ENCODE measurements around the gene TOX2. TPM values are rescaled to one million over a fixed set of nuclear protein-coding genes. Genes with fewer than 3 reads are reported as not detected.

TOX2 gene
- total RNA-seq, 1 experiment from 2014 or later, result 0.18 TPM

- no peak for DNase-seq (ENCODE audit: low spot score)
Measured at GRCh38 chr20:43955750-43956191, 41.1 kb downstream of the TOX2 start.

- DNase-seq (ENCODE audit: low spot score), result no peak
Measured at GRCh38 chr20:43957392-43957791, 42.7 kb downstream of the TOX2 start.

GRCh38 chr20:43958626-43959025 lies 44.0 kb downstream of the TOX2 start:
- DNase-seq (ENCODE audit: low spot score), result no peak

GRCh38 chr20:43959079-43959919 lies 44.6 kb downstream of the TOX2 start:
- no peak for DNase-seq (ENCODE audit: low spot score)

GRCh38 chr20:43959920-43960227 lies 45.2 kb downstream of the TOX2 start:
- no peak for DNase-seq (ENCODE audit: low spot score)

- no peak for DNase-seq (ENCODE audit: low spot score)
Measured at GRCh38 chr20:43960231-43960630, 45.6 kb downstream of the TOX2 start.

- no peak for DNase-seq (ENCODE audit: low spot score)
Measured at GRCh38 chr20:43961116-43961515, 46.5 kb downstream of the TOX2 start.

GRCh38 chr20:43961541-43962471 lies 47.2 kb downstream of the TOX2 start:
- no peak for DNase-seq (ENCODE audit: low spot score)

GRCh38 chr20:43962530-43962929 lies 47.9 kb downstream of the TOX2 start:
- no peak for DNase-seq (ENCODE audit: low spot score)

GRCh38 chr20:43963233-43963632 lies 48.6 kb downstream of the TOX2 start:
- no peak for DNase-seq (ENCODE audit: low spot score)

- no peak for DNase-seq (ENCODE audit: low spot score)
Measured at GRCh38 chr20:43963872-43964791, 49.5 kb downstream of the TOX2 start.

GRCh38 chr20:43968341-43969000 lies 53.8 kb downstream of the TOX2 start:
- no peak for DNase-seq (ENCODE audit: low spot score)

GRCh38 chr20:43969028-43969447 lies 54.4 kb downstream of the TOX2 start:
- DNase-seq (ENCODE audit: low spot score), result no peak

GRCh38 chr20:43969501-43970182 lies 55.0 kb downstream of the TOX2 start:
- no peak for DNase-seq (ENCODE audit: low spot score)

GRCh38 chr20:43971267-43971666 lies 56.6 kb downstream of the TOX2 start:
- no peak for DNase-seq (ENCODE audit: low spot score)

GRCh38 chr20:43972051-43972450 lies 57.4 kb downstream of the TOX2 start:
- DNase-seq (ENCODE audit: low spot score), result no peak

GRCh38 chr20:43972692-43973091 lies 58.0 kb downstream of the TOX2 start:
- no peak for DNase-seq (ENCODE audit: low spot score)

GRCh38 chr20:43973231-43973630 lies 58.6 kb downstream of the TOX2 start:
- DNase-seq (ENCODE audit: low spot score), result no peak

- DNase-seq (ENCODE audit: low spot score), result no peak
Measured at GRCh38 chr20:43973671-43974450, 59.2 kb downstream of the TOX2 start.

GRCh38 chr20:43974695-43975094 lies 60.0 kb downstream of the TOX2 start:
- no peak for DNase-seq (ENCODE audit: low spot score)
